Suprapubic skin (tissue), 3 donors: ENCODE measurements around the gene SHC2.

Source experiments
- POLR2A ChIP-seq, 2 donors: fragments of 450-650 bp; IDR thresholded peaks; one replicate each; pipeline ENCODE4 v1.6.1; 2017; ENCODE audit warnings: antibody characterized with exemption in 2 of 2, mild to moderate bottlenecking in 2 of 2, moderate library complexity in 2 of 2
- TF ChIP-seq, protein P1 (sequence below), 2 donors: fragments of 200-600 bp in 1 of 2; fragments of 450-650 bp in 1 of 2; sonication (generic) in 1 of 2; IDR thresholded peaks; one replicate each; pipeline ENCODE4 v1.5.1; 2016 to 2019; ENCODE audit warnings: antibody characterized with exemption in 2 of 2, mild to moderate bottlenecking in 1 of 2, moderate library complexity in 1 of 2

DNA sequence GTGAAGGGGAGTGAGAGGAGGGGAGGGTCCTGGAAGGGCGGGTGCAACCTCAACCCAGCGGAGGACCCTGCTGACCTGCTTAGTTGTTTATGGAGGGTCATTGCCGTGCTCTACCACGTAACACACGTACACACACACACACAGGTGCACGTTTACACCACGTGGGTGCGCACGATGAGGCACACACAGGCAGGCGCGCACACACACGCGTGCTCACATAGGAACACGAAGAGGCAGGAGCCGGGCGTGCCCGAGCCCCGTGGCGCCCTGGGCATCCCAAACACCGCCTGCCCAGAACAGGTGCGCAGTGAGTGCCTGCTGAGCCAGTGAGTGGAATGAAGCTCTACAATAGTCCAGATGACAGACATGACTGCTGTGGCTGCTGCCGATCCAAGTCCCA lies 24.2 kb upstream of the SHC2 start:
- TF ChIP-seq, protein P1, sequence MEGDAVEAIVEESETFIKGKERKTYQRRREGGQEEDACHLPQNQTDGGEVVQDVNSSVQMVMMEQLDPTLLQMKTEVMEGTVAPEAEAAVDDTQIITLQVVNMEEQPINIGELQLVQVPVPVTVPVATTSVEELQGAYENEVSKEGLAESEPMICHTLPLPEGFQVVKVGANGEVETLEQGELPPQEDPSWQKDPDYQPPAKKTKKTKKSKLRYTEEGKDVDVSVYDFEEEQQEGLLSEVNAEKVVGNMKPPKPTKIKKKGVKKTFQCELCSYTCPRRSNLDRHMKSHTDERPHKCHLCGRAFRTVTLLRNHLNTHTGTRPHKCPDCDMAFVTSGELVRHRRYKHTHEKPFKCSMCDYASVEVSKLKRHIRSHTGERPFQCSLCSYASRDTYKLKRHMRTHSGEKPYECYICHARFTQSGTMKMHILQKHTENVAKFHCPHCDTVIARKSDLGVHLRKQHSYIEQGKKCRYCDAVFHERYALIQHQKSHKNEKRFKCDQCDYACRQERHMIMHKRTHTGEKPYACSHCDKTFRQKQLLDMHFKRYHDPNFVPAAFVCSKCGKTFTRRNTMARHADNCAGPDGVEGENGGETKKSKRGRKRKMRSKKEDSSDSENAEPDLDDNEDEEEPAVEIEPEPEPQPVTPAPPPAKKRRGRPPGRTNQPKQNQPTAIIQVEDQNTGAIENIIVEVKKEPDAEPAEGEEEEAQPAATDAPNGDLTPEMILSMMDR (IDR thresholded peaks at IDR 0.05), result no peak
- no peak for TF ChIP-seq POLR2A (IDR thresholded peaks at IDR 0.05)
